ENCODE data around the gene EIF2AK3.
"Not testable (repeated sequence)": the region's sequence is repeated elsewhere in the genome, so short reads cannot be mapped to it uniquely, and the experiment has no call there.

Gene EIF2AK3

GRCh38 chr2:88557290-88557689, 70.0 kb downstream of the EIF2AK3 start:
- FAIRE-seq = no peak
- DNase-seq (ENCODE audit: insufficient read length, low spot score) = no peak
- TF ChIP-seq POLR2AphosphoS5 (IDR thresholded peaks at IDR 0.05; ENCODE audit: low read depth, low read length) (no peak), POLR2A (IDR thresholded peaks at IDR 0.05; ENCODE audit: low read depth, low read length) (no peak), POU2F2 (IDR thresholded peaks at IDR 0.05; ENCODE audit: low read depth, low read length) (no peak), PAX5 (IDR thresholded peaks at IDR 0.05; ENCODE audit: insufficient read depth, low read length, severe bottlenecking) (no peak), SPI1 (IDR thresholded peaks at IDR 0.05; ENCODE audit: low read depth, low read length) (no peak), TAF1 (IDR thresholded peaks at IDR 0.05; ENCODE audit: low read depth, low read length) (no peak)

GRCh38 chr2:88556026-88556425, 71.2 kb downstream of the EIF2AK3 start:
- no peak for TF ChIP-seq TAF1 (IDR thresholded peaks at IDR 0.05; ENCODE audit: low read depth, low read length)
- 0 out of 2 replicates have a peak, but pooled peaks have one; percentile 22 for TF ChIP-seq POLR2AphosphoS5 (IDR thresholded peaks at IDR 0.05; ENCODE audit: low read depth, low read length)
- peak; percentile 54; the same call in 1 of the 2 replicates for TF ChIP-seq POLR2A (IDR thresholded peaks at IDR 0.05; ENCODE audit: low read depth, low read length)
- FAIRE-seq (peak; percentile 20), DNase-seq (ENCODE audit: insufficient read length, low spot score) (no peak)

GRCh38 chr2:88554189-88554588, 73.1 kb downstream of the EIF2AK3 start:
- TF ChIP-seq POU2F2 (IDR thresholded peaks at IDR 0.05; ENCODE audit: low read depth, low read length) (no peak), SPI1 (IDR thresholded peaks at IDR 0.05; ENCODE audit: low read depth, low read length) (no peak), TAF1 (IDR thresholded peaks at IDR 0.05; ENCODE audit: low read depth, low read length) (no peak), POLR2AphosphoS5 (IDR thresholded peaks at IDR 0.05; ENCODE audit: low read depth, low read length) (no peak), POLR2A (IDR thresholded peaks at IDR 0.05; ENCODE audit: low read depth, low read length) (no peak), PAX5 (IDR thresholded peaks at IDR 0.05; ENCODE audit: insufficient read depth, low read length, severe bottlenecking) (no peak)
- DNase-seq (ENCODE audit: insufficient read length, low spot score) (no peak), FAIRE-seq (no peak)

- FAIRE-seq = no peak
- TF ChIP-seq TAF1 (IDR thresholded peaks at IDR 0.05; ENCODE audit: low read depth, low read length) (no peak), PAX5 (IDR thresholded peaks at IDR 0.05; ENCODE audit: insufficient read depth, low read length, severe bottlenecking) (no peak), POLR2AphosphoS5 (IDR thresholded peaks at IDR 0.05; ENCODE audit: low read depth, low read length) (no peak), POLR2A (IDR thresholded peaks at IDR 0.05; ENCODE audit: low read depth, low read length) (no peak)
- no peak for DNase-seq (ENCODE audit: insufficient read length, low spot score)
These were observed 77.5 kb downstream of the EIF2AK3 start for GRCh38 chr2:88549616-88550292.

- DNase-seq (ENCODE audit: insufficient read length, low spot score); FAIRE-seq: not testable (repeated sequence)
These were observed 81.0 kb downstream of the EIF2AK3 start for GRCh38 chr2:88546291-88546690.

GRCh38 chr2:88545118-88545517, 82.1 kb downstream of the EIF2AK3 start:
- no peak for FAIRE-seq
- no peak for TF ChIP-seq PAX5 (IDR thresholded peaks at IDR 0.05; ENCODE audit: insufficient read depth, low read length, severe bottlenecking)
- TF ChIP-seq POLR2A (IDR thresholded peaks at IDR 0.05; ENCODE audit: low read depth, low read length) = no peak
- TF ChIP-seq SPI1 (IDR thresholded peaks at IDR 0.05; ENCODE audit: low read depth, low read length) = no peak
- no peak for TF ChIP-seq TAF1 (IDR thresholded peaks at IDR 0.05; ENCODE audit: low read depth, low read length)
- no peak for TF ChIP-seq POU2F2 (IDR thresholded peaks at IDR 0.05; ENCODE audit: low read depth, low read length)
- TF ChIP-seq POLR2AphosphoS5 (IDR thresholded peaks at IDR 0.05; ENCODE audit: low read depth, low read length) = no peak
- DNase-seq (ENCODE audit: insufficient read length, low spot score) = no peak

GRCh38 chr2:88543541-88544057, 83.7 kb downstream of the EIF2AK3 start:
- FAIRE-seq (no peak), DNase-seq (ENCODE audit: insufficient read length, low spot score) (no peak)
- TF ChIP-seq POLR2AphosphoS5 (IDR thresholded peaks at IDR 0.05; ENCODE audit: low read depth, low read length) = no peak
- TF ChIP-seq PAX5 (IDR thresholded peaks at IDR 0.05; ENCODE audit: insufficient read depth, low read length, severe bottlenecking) = no peak
- no peak for TF ChIP-seq POLR2A (IDR thresholded peaks at IDR 0.05; ENCODE audit: low read depth, low read length)
- TF ChIP-seq TAF1 (IDR thresholded peaks at IDR 0.05; ENCODE audit: low read depth, low read length) = no peak
- TF ChIP-seq POU2F2 (IDR thresholded peaks at IDR 0.05; ENCODE audit: low read depth, low read length) = no peak
- TF ChIP-seq SPI1 (IDR thresholded peaks at IDR 0.05; ENCODE audit: low read depth, low read length) = no peak

- TF ChIP-seq SPI1 (IDR thresholded peaks at IDR 0.05; ENCODE audit: low read depth, low read length) (no peak), TAF1 (IDR thresholded peaks at IDR 0.05; ENCODE audit: low read depth, low read length) (no peak), POU2F2 (IDR thresholded peaks at IDR 0.05; ENCODE audit: low read depth, low read length) (no peak), PAX5 (IDR thresholded peaks at IDR 0.05; ENCODE audit: insufficient read depth, low read length, severe bottlenecking) (no peak), POLR2A (IDR thresholded peaks at IDR 0.05; ENCODE audit: low read depth, low read length) (no peak)
- FAIRE-seq = no peak
- DNase-seq (ENCODE audit: insufficient read length, low spot score) = no peak
These were observed 84.6 kb downstream of the EIF2AK3 start for GRCh38 chr2:88542668-88543067.

GRCh38 chr2:88540346-88540745, 86.9 kb downstream of the EIF2AK3 start:
- FAIRE-seq (no peak), DNase-seq (ENCODE audit: insufficient read length, low spot score) (no peak)
- TF ChIP-seq PAX5 (IDR thresholded peaks at IDR 0.05; ENCODE audit: insufficient read depth, low read length, severe bottlenecking) = no peak
- no peak for TF ChIP-seq POLR2A (IDR thresholded peaks at IDR 0.05; ENCODE audit: low read depth, low read length)
- no peak for TF ChIP-seq TAF1 (IDR thresholded peaks at IDR 0.05; ENCODE audit: low read depth, low read length)
- no peak for TF ChIP-seq POLR2AphosphoS5 (IDR thresholded peaks at IDR 0.05; ENCODE audit: low read depth, low read length)
- TF ChIP-seq POU2F2 (IDR thresholded peaks at IDR 0.05; ENCODE audit: low read depth, low read length) = no peak
- TF ChIP-seq SPI1 (IDR thresholded peaks at IDR 0.05; ENCODE audit: low read depth, low read length) = no peak

- no peak for DNase-seq (ENCODE audit: insufficient read length, low spot score)
- no peak for FAIRE-seq
- TF ChIP-seq POU2F2 (IDR thresholded peaks at IDR 0.05; ENCODE audit: low read depth, low read length) (no peak), SPI1 (IDR thresholded peaks at IDR 0.05; ENCODE audit: low read depth, low read length) (no peak), POLR2A (IDR thresholded peaks at IDR 0.05; ENCODE audit: low read depth, low read length) (no peak), POLR2AphosphoS5 (IDR thresholded peaks at IDR 0.05; ENCODE audit: low read depth, low read length) (no peak), PAX5 (IDR thresholded peaks at IDR 0.05; ENCODE audit: insufficient read depth, low read length, severe bottlenecking) (no peak), TAF1 (IDR thresholded peaks at IDR 0.05; ENCODE audit: low read depth, low read length) (no peak)
These were observed 88.8 kb downstream of the EIF2AK3 start for GRCh38 chr2:88538362-88538917.
